Measurements from ENCODE around the gene CIPC. TPM values are rescaled to one million over a fixed set of nuclear protein-coding genes. Genes with fewer than 3 reads are reported as not detected.

The CIPC gene
- total and polyA plus RNA-seq, 9 of the 15 experiments (the other 6 are each of a cell fraction or from before 2014, with no cell fraction given) = 5.0 to 16.9 (median 10.7) TPM

DNA sequence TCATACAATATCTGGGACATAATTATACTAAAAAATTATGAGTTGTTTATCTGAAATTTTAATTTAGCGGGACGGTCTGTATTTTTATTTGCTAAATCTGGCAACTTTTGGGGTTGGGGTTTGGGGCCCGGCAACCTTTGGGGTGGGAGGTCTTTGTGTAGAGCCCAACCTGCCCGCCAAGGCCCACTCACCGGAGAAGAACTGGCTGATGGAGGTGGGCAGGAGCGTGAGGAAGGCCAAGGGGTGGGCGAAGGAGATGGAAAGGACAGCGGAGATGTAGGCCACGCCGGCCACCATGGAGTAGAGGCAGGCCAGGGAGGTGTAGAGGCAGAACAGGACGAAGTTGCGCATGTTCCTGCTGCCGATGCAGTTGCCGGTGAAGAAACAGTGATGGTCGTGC lies 41.0 kb downstream of the CIPC start:
- H3K4me2 ChIP-seq (ENCODE audit: insufficient read depth, low read length) = no peak overlapping the region
- ATAC-seq = no peak
- intact Hi-C loops (cut with micrococcal nuclease) = no loop called here
- H3K4me3 ChIP-seq = no peak overlapping the region
- no peak overlapping the region for H3K9ac ChIP-seq (ENCODE audit: insufficient read depth in 1 of 2, low read depth in 2 of 2, low read length in 2 of 2)
- peaks cover 6% of the 10 kb centered on the region; the same call in 1 of the 2 replicates for H4K20me1 ChIP-seq (replicated peaks; ENCODE audit: control insufficient read depth, insufficient read depth, low read length)
- no peak overlapping the region for H3K27ac ChIP-seq (ENCODE audit: extremely low read depth, low read depth, low read length)
- H3K9me1 ChIP-seq (ENCODE audit: control insufficient read depth, insufficient read depth, low read length) = no peaks in the 10 kb centered on the region
- no peak overlapping the region for H2AFZ ChIP-seq (ENCODE audit: low read depth, low read length)
- TF ChIP-seq, protein P1, sequence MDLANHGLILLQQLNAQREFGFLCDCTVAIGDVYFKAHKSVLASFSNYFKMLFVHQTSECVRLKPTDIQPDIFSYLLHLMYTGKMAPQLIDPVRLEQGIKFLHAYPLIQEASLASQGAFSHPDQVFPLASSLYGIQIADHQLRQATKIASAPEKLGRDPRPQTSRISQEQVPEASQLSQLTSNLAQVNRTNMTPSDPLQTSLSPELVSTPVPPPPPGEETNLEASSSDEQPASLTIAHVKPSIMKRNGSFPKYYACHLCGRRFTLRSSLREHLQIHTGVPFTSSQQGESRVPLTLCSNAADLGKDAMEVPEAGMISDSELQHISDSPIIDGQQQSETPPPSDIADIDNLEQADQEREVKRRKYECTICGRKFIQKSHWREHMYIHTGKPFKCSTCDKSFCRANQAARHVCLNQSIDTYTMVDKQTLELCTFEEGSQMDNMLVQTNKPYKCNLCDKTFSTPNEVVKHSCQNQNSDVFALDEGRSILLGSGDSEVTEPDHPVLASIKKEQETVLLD (IDR thresholded peaks at IDR 0.05) = no peak
- no peak for TF ChIP-seq CEBPG (CRISPR knock-in tag; IDR thresholded peaks at IDR 0.05)
- no peak for TF ChIP-seq CEBPG (tag; conservative IDR thresholded peaks at IDR 0.05 in 1 of 2, IDR thresholded peaks at IDR 0.05 in 1 of 2)
- no peak for TF ChIP-seq ZNF408 (CRISPR knock-in tag; IDR thresholded peaks at IDR 0.05; ENCODE audit: low read depth)
- TF ChIP-seq HNRNPK (IDR thresholded peaks at IDR 0.05; ENCODE audit: low read depth, low read length, poor library complexity, severe bottlenecking) = no peak
- no peak for TF ChIP-seq ZNF780A (CRISPR knock-in tag; IDR thresholded peaks at IDR 0.05)
- no peak for TF ChIP-seq NCOA2 (IDR thresholded peaks at IDR 0.05; ENCODE audit: partially characterized antibody in 2 of 2)
- TF ChIP-seq, protein P2, sequence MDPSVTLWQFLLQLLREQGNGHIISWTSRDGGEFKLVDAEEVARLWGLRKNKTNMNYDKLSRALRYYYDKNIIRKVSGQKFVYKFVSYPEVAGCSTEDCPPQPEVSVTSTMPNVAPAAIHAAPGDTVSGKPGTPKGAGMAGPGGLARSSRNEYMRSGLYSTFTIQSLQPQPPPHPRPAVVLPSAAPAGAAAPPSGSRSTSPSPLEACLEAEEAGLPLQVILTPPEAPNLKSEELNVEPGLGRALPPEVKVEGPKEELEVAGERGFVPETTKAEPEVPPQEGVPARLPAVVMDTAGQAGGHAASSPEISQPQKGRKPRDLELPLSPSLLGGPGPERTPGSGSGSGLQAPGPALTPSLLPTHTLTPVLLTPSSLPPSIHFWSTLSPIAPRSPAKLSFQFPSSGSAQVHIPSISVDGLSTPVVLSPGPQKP (CRISPR knock-in tag; IDR thresholded peaks at IDR 0.05) = no peak
- TF ChIP-seq, protein P3, sequence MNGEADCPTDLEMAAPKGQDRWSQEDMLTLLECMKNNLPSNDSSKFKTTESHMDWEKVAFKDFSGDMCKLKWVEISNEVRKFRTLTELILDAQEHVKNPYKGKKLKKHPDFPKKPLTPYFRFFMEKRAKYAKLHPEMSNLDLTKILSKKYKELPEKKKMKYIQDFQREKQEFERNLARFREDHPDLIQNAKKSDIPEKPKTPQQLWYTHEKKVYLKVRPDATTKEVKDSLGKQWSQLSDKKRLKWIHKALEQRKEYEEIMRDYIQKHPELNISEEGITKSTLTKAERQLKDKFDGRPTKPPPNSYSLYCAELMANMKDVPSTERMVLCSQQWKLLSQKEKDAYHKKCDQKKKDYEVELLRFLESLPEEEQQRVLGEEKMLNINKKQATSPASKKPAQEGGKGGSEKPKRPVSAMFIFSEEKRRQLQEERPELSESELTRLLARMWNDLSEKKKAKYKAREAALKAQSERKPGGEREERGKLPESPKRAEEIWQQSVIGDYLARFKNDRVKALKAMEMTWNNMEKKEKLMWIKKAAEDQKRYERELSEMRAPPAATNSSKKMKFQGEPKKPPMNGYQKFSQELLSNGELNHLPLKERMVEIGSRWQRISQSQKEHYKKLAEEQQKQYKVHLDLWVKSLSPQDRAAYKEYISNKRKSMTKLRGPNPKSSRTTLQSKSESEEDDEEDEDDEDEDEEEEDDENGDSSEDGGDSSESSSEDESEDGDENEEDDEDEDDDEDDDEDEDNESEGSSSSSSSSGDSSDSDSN (IDR thresholded peaks at IDR 0.05; ENCODE audit: borderline replicate concordance in 1 of 2, low read depth in 2 of 2, low read length in 2 of 2) = no peak
- no peak for TF ChIP-seq HMG20A (CRISPR knock-in tag; conservative IDR thresholded peaks at IDR 0.05)
- TF ChIP-seq, protein P4, sequence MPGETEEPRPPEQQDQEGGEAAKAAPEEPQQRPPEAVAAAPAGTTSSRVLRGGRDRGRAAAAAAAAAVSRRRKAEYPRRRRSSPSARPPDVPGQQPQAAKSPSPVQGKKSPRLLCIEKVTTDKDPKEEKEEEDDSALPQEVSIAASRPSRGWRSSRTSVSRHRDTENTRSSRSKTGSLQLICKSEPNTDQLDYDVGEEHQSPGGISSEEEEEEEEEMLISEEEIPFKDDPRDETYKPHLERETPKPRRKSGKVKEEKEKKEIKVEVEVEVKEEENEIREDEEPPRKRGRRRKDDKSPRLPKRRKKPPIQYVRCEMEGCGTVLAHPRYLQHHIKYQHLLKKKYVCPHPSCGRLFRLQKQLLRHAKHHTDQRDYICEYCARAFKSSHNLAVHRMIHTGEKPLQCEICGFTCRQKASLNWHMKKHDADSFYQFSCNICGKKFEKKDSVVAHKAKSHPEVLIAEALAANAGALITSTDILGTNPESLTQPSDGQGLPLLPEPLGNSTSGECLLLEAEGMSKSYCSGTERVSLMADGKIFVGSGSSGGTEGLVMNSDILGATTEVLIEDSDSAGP (CRISPR knock-in tag; IDR thresholded peaks at IDR 0.05) = no peak
- TF ChIP-seq PRPF4 (IDR thresholded peaks at IDR 0.05; ENCODE audit: insufficient read depth, low read depth, low read length, poor library complexity, severe bottlenecking) = no peak
- peaks cover 0 to 24% of the 10 kb centered on the region in 2 experiments; a peak in 2 of 5 replicates for H3K4me1 ChIP-seq (replicated peaks in 1 of 2; ENCODE audit: control insufficient read depth in 2 of 2, insufficient read depth in 2 of 2, low read length in 2 of 2)
- no TSS peak for BruUV-seq (replicated peaks)
- H3K36me3 ChIP-seq (ENCODE audit: control insufficient read depth, insufficient read depth, low read length) = no peaks in the 10 kb centered on the region
- no peak for FAIRE-seq
- no peaks in the 10 kb centered on the region for H3K9me3 ChIP-seq (replicated peaks; ENCODE audit: control insufficient read depth, insufficient read depth, low read depth, low read length)
- WGBS (ENCODE audit: insufficient coverage, low coverage, missing lambda C conversion rate) = 18% methylated on average over 11 of the region's 15 CpGs
- ChIA-PET CTCF (ENCODE audit: low intra/inter-chr PET ratio) (interaction anchor here (0.7 kb wide), 1 partner anchor 265 kb away, joined by 3 read pairs; no protein-coding TSS in a partner anchor), POLR2A (no interaction called here)
- in situ Hi-C loops (cut with MboI) = no loop called here
- no peak for DNase-seq (ENCODE audit: extremely low read depth in 1 of 4, low spot score in 3 of 4)
- peaks cover 20 to 48% of the 10 kb centered on the region in 2 experiments for H3K27me3 ChIP-seq (ENCODE audit: control insufficient read depth in 2 of 2, insufficient read depth in 2 of 2, low read length in 2 of 2)
- H3K79me2 ChIP-seq (ENCODE audit: control insufficient read depth, insufficient read depth, low read length) = no peaks in the 10 kb centered on the region
